K562 (cell line): ENCODE data around the gene NCOA1. TPM values are rescaled to one million over a fixed set of nuclear protein-coding genes. Genes with fewer than 3 reads are reported as not detected.

Experiments used
- ATAC-seq: fragments of 200-7000 bp; cut with Tn5 transposase; 3 replicates; pipeline ENCODE4 v1.9.1; 2020; ENCODE audit warnings: moderate library complexity
- BruUV-seq: library from RNA; stranded (reverse); fragments of 400-500 nt; replicated peaks from 2 replicates; lab custom pipeline; 2021; lab: Mats Ljungman, UMichigan
- CTCF ChIA-PET: fragments of 300-600 bp; formaldehyde crosslinking; extraction: SDS; loops from one replicate; lab custom pipeline; 2021; ENCODE audit warnings: low intra/inter-chr PET ratio; lab: Yijun Ruan, JAX
- POLR2A ChIA-PET: fragments of 300-600, 350-650 bp; sonication (Branson Sonifier 250); formaldehyde crosslinking; extraction: SDS; loops from one replicate; lab custom pipeline; 2021; ENCODE audit warnings: antibody characterized with exemption, inconsistent platforms; lab: Yijun Ruan, JAX
- DNase-seq, 4 experiments: peaks; one replicate each; pipeline versions ENCODE4 v3.0.0 to v3.0.0-alpha.2; 2011 to 2018; ENCODE audit warnings: low spot score in 3 of 4, mixed read lengths in 3 of 4; ENCODE audit errors: extremely low read depth in 1 of 4
- FAIRE-seq: peaks from 2 replicates; lab custom pipeline; 2011; peaks lifted over from hg19 to GRCh38; lab: Jason Lieb, UNC
- H2AFZ ChIP-seq: 2 replicates; pipeline ENCODE4 v1.6.0; 2011; ENCODE audit warnings: low read depth, low read length, control low read depth, inconsistent platforms
- H3K27ac ChIP-seq: fragments of 200-600 bp; 3 replicates; pipeline ENCODE4 v1.8.0; 2011; ENCODE audit warnings: low read depth, mild to moderate bottlenecking, control low read depth, inconsistent platforms, low read length, moderate library complexity, mixed read lengths; ENCODE audit errors: extremely low read depth
- H3K27me3 ChIP-seq, 2 experiments: fragments of 300-600 bp in 1 of 2; 2 replicates in 1 of 2; 3 replicates in 1 of 2; pipeline versions ENCODE4 v1.6.0 to v1.8.0; 2011; ENCODE audit warnings: inconsistent platforms in 2 of 2, low read length in 2 of 2, mild to moderate bottlenecking in 1 of 2, mixed read lengths in 1 of 2, moderate library complexity in 1 of 2; ENCODE audit not compliant: control insufficient read depth in 2 of 2, insufficient read depth in 2 of 2
- H3K36me3 ChIP-seq: fragments of 300-600 bp; 3 replicates; pipeline ENCODE4 v1.8.0; 2011; ENCODE audit warnings: mild to moderate bottlenecking, low read length, inconsistent platforms; ENCODE audit not compliant: control insufficient read depth, insufficient read depth
- H3K4me1 ChIP-seq, 2 experiments: fragments of 200-600 bp in 1 of 2; replicated peaks in 1 of 2; 2 replicates in 1 of 2; 3 replicates in 1 of 2; pipeline versions ENCODE4 v1.5.1 to v1.8.0; 2011; ENCODE audit warnings: inconsistent platforms in 2 of 2, low read length in 2 of 2, mild to moderate bottlenecking in 1 of 2, mixed read lengths in 1 of 2, moderate library complexity in 1 of 2; ENCODE audit not compliant: control insufficient read depth in 2 of 2, insufficient read depth in 2 of 2
- H3K4me2 ChIP-seq: 2 replicates; pipeline ENCODE4 v1.6.1; 2011; ENCODE audit warnings: low read length, control low read depth, inconsistent platforms, mixed read lengths; ENCODE audit not compliant: insufficient read depth
- H3K4me3 ChIP-seq: fragments of 200-600 bp; sonication (generic), shearing (Covaris generic); 2 replicates; pipeline ENCODE4 v1.5.1; 2016; ENCODE audit warnings: control low read depth, inconsistent platforms
- H3K79me2 ChIP-seq: fragments of 200-600 bp; 3 replicates; pipeline ENCODE4 v1.8.0; 2011; ENCODE audit warnings: low read length, inconsistent platforms; ENCODE audit not compliant: control insufficient read depth, insufficient read depth
- H3K9ac ChIP-seq, 2 experiments: 2 replicates each; pipeline versions ENCODE4 v1.6.0 to v1.6.1; 2011; ENCODE audit warnings: low read depth in 2 of 2, low read length in 2 of 2, control low read depth in 1 of 2, inconsistent platforms in 1 of 2, mild to moderate bottlenecking in 1 of 2, mixed read lengths in 1 of 2; ENCODE audit not compliant: insufficient read depth in 1 of 2
- H3K9me1 ChIP-seq: one replicate; pipeline ENCODE4 v1.6.0; 2011; ENCODE audit warnings: inconsistent platforms, mild to moderate bottlenecking, low read length, moderate library complexity; ENCODE audit not compliant: control insufficient read depth, insufficient read depth
- H3K9me3 ChIP-seq: replicated peaks from 2 replicates; pipeline ENCODE4 v1.5.1; 2011; ENCODE audit warnings: low read depth, low read length, inconsistent platforms; ENCODE audit not compliant: control insufficient read depth, insufficient read depth
- H4K20me1 ChIP-seq: replicated peaks from 2 replicates; pipeline ENCODE4 v1.6.1; 2011; ENCODE audit warnings: low read length, inconsistent platforms, mixed read lengths; ENCODE audit not compliant: control insufficient read depth, insufficient read depth
- ARID1B ChIP-seq: fragments of 450-650 bp; IDR thresholded peaks from 2 replicates; pipeline ENCODE4 v1.6.1; 2016; ENCODE audit warnings: antibody characterized with exemption, mild to moderate bottlenecking, inconsistent platforms
- CBFA2T3 ChIP-seq: fragments of 450-650 bp; IDR thresholded peaks from 2 replicates; pipeline ENCODE4 v1.6.1; 2017
- DPF2 ChIP-seq: fragments of 450-650 bp; IDR thresholded peaks from 2 replicates; pipeline ENCODE4 v1.6.1; 2016
- ETS1 ChIP-seq: conservative IDR thresholded peaks from 2 replicates; pipeline ENCODE4 v1.6.1; 2011; ENCODE audit warnings: low read depth, mild to moderate bottlenecking, low read length; ENCODE audit not compliant: control insufficient read depth
- JUN ChIP-seq, 2 experiments: sonication (generic) in 1 of 2; formaldehyde crosslinking in 1 of 2; IDR thresholded peaks; 2 replicates each; pipeline versions ENCODE4 v1.6.1 to v1.8.0; 2012 to 2022; ENCODE audit warnings: borderline replicate concordance in 2 of 2, mild to moderate bottlenecking in 2 of 2, improper control_type of control experiment in 1 of 2, low read depth in 1 of 2, low read length in 1 of 2, missing genetic modification reagents in 1 of 2
- NCOA2 ChIP-seq, 2 experiments: fragments of 450-650 bp; IDR thresholded peaks; 2 replicates each; pipeline ENCODE4 v1.6.1; 2018; ENCODE audit warnings: mild to moderate bottlenecking in 2 of 2, moderate library complexity in 1 of 2; ENCODE audit not compliant: partially characterized antibody in 2 of 2
- NFYB ChIP-seq: IDR thresholded peaks from 2 replicates; pipeline ENCODE4 v1.6.1; 2011; ENCODE audit warnings: mild to moderate bottlenecking, moderate library complexity; ENCODE audit not compliant: insufficient read length; ENCODE audit errors: extremely low read depth
- PRDM10 ChIP-seq: fragments of 450-650 bp; IDR thresholded peaks from 2 replicates; pipeline ENCODE4 v1.6.1; 2018; ENCODE audit not compliant: partially characterized antibody
- TCF3 ChIP-seq: sonication (generic); formaldehyde crosslinking; IDR thresholded peaks from 2 replicates; pipeline ENCODE4 v1.4.0; 2020; ENCODE audit warnings: mild to moderate bottlenecking, missing genetic modification reagents
- TFAP4 ChIP-seq: sonication (generic); formaldehyde crosslinking; IDR thresholded peaks from 2 replicates; pipeline ENCODE4 v1.8.0; 2022; ENCODE audit warnings: missing genetic modification reagents, mild to moderate bottlenecking, moderate library complexity, borderline replicate concordance
- ZNF224 ChIP-seq: sonication (generic); formaldehyde crosslinking; IDR thresholded peaks from 2 replicates; pipeline ENCODE4 v1.8.0; 2022; ENCODE audit warnings: mild to moderate bottlenecking, missing genetic modification reagents
- ZNF592 ChIP-seq: fragments of 450-650 bp; IDR thresholded peaks from 2 replicates; pipeline ENCODE4 v1.6.1; 2017; ENCODE audit warnings: antibody characterized with exemption, mild to moderate bottlenecking
- WGBS: fragments of 100-300 bp; shearing (Covaris generic); methylation state at CpG from one replicate; pipeline ENCODE4 v1.1.6; 2016; ENCODE audit warnings: low coverage, mixed read lengths; ENCODE audit not compliant: insufficient coverage; ENCODE audit errors: missing lambda C conversion rate; 5-methylcytosine and 5-hydroxymethylcytosine counted together
- in situ Hi-C: fragments of 300-500 bp; cut with MboI; formaldehyde crosslinking; loops from 4 replicates; pipeline ENCODE4 v1.15.0; 2018; ENCODE audit warnings: inconsistent platforms, mixed read lengths
- intact Hi-C: fragments of 100-400 bp; cut with micrococcal nuclease; formaldehyde crosslinking; loops from 2 replicates; pipeline ENCODE4 v1.14.2; 2022
- polyA plus RNA-seq, 8 experiments: library from polyadenylated mRNA; depleted of rRNA in 4 of 8; stranded (reverse) in 5 of 8; unstranded in 3 of 8; fragments of >200 nt; fragmentation: Nextera tagmentation in 2 of 8; fragmentation: Illumina TruSeq in 1 of 8; extraction: Ambion mirVana in 2 of 8; extraction: Trizol in 1 of 8; gene quantifications; 2 replicates each; pipeline versions ENCODE4 v1.2.1 to v1.2.3, GENCODE V29; 2011 to 2014; ENCODE audit warnings: inconsistent platforms in 1 of 8, missing spikeins in 1 of 8
- total RNA-seq, 7 experiments: library from RNA; depleted of rRNA in 6 of 7; stranded (reverse); fragments of >200 nt in 6 of 7; fragmentation: Illumina TruSeq in 2 of 7; extraction: Trizol in 2 of 7; gene quantifications; 2 replicates each; pipeline versions ENCODE4 v1.2.1 to v1.2.3, GENCODE V29; 2011 to 2021; ENCODE audit warnings: low replicate concordance in 1 of 7

Gene NCOA1
- total and polyA plus RNA-seq, 9 of the 15 experiments (the other 6 are each of a cell fraction or from before 2014, with no cell fraction given) = 4.9 to 25.7 (median 17.0) TPM

GRCh38 chr2:24756789-24757188 lies 265.7 kb downstream of the NCOA1 start:
- CTCF ChIA-PET = no interaction called here
- BruUV-seq = no TSS peak
- peaks cover 39% of the 10 kb centered on the region for H3K36me3 ChIP-seq
- TF ChIP-seq PRDM10 (peak; percentile 30), ZNF592 (0 out of 2 replicates have a peak, but pooled peaks have one; percentile 36), JUN (IDR thresholded peaks at IDR 0.05; ENCODE audit: borderline replicate concordance, low read depth, low read length) (no peak), JUN (CRISPR knock-in tag; IDR thresholded peaks at IDR 0.05; ENCODE audit: borderline replicate concordance) (no peak), DPF2 (peak; percentile 26; the same call in 1 of the 2 replicates), ZNF224 (CRISPR knock-in tag) (no peak), CBFA2T3 (0 out of 2 replicates have a peak, but pooled peaks have one; percentile 29), TCF3 (CRISPR knock-in tag) (peak; percentile 69), TFAP4 (CRISPR knock-in tag) (no peak), NCOA2 (IDR thresholded peaks at IDR 0.05; ENCODE audit: partially characterized antibody in 2 of 2) (no peak), ARID1B (peak; percentile 59), NFYB (no peak), ETS1 (no peak)

More at GRCh38 chr2:24756789-24757188, 265.7 kb downstream of the NCOA1 start:
- POLR2A ChIA-PET = no interaction called here
- WGBS = 18% methylated on average over 1 of the region's 1 CpG
- ATAC-seq (peak; percentile 42), DNase-seq (peak in 1 of 4 experiments; percentile 12), FAIRE-seq (no peak)
- intact Hi-C loops = no loop called here
- Histone ChIP-seq H3K4me1 (peaks cover 0 to 13% of the 10 kb centered on the region in 2 experiments; a peak in 2 of 5 replicates), H3K9me3 (no peaks in the 10 kb centered on the region), H3K4me3 (no peak overlapping the region), H3K9ac (no peak overlapping the region), H3K4me2 (no peak overlapping the region), H3K9me1 (no peaks in the 10 kb centered on the region), H3K27me3 (no peaks in the 10 kb centered on the region), H3K79me2 (no peaks in the 10 kb centered on the region), H2AFZ (no peak overlapping the region), H4K20me1 (no peaks in the 10 kb centered on the region), H3K27ac (peak overlapping the region; percentile 45; the same call in 2 of the 3 replicates)
- in situ Hi-C loops = no loop called here
